ENCODE measurements around the gene AADAT.
"Not testable (repeated sequence)": the region's sequence is repeated elsewhere in the genome, so short reads cannot be mapped to it uniquely, and the experiment has no call there.

AADAT gene

DNA sequence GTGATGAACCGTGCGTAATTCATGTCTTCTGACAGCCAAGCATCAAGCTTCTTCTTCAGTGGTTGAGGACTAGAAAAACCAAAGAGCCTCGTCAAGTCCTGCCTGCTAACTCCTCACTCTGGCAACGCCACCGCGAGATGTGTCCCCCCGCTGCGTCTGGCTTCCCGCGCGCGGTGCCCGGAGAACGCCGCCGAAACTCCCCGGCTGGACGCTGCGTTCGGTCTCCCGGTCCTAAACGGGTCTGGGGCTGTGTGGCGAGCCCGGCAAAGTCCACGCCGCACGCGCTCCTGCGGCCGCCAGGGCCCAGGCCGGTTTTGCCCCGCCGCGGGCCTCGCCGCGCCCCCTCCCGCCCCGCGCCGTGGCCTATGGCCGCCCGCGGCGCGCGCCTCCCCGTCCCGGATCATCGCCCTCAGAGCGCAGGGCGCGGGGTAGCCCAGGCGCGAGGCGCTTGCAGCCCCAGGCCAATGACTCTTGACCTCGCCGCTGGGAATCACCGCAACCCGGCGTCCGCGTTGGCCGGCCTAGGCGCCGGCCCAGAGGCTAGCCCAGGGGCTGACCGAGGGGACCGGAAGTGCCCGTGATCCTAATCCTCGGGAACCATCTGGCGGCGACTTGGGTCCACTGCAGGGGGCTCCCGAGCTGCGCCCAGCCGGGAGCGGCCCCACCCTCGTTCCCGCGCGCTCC lies at the start of gene AADAT:
Gene AADAT (minus strand): TSS at position 289 of the 684 bp plus-strand sequence. CDS start 266 bp downstream, at position 23.
- peaks cover 9% of the 10 kb centered on the region for H3K27me3 ChIP-seq (ENCODE audit: control insufficient read depth, insufficient read depth, low read length)
- H3K9ac ChIP-seq (ENCODE audit: low read depth, low read length): peak within 1 kb of the TSS; percentile 27
- H3K4me1 ChIP-seq (ENCODE audit: control insufficient read depth, insufficient read depth, low read length): no peaks in the 10 kb centered on the region
- H3K4me3 ChIP-seq (ENCODE audit: low read depth, low read length): peak within 1 kb of the TSS; percentile 57
- no peaks in the 10 kb centered on the region for H3K36me3 ChIP-seq (ENCODE audit: control insufficient read depth, insufficient read depth, low read length)
- no peaks in the 10 kb centered on the region for H3K9me3 ChIP-seq (ENCODE audit: control insufficient read depth, insufficient read depth, low read length)

DNA sequence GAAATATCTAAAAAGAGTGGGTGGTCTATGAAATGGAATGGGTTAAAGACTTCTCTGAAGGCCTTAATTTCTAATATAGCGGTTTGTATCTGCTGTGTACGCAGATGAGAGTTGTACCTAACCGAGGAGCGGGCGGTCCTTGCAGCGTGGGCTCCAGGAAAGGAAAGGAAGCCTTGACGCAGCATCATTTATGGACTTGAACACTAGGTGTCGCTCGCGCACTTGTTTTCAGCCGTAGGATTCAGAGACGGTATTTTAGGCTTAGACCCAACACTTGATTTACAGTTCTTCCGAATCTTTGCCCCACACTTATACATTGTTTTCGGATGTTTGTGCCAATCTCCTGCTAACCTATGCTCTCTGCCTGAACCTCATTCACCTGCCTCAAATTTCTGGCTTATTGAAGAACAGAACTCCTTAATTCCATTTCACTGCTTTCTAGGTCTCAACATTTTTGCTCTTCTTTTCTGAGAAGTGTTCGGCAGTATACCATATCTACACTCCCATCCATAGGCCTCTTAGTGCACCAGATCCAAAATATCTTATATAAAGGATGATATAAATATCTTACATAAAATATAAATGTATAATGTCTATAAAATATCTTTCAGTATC lies 48.9 kb upstream of the AADAT start:
- Histone ChIP-seq H3K36me3 (ENCODE audit: control insufficient read depth, insufficient read depth, low read length) (no peaks in the 10 kb centered on the region), H3K9ac (ENCODE audit: low read depth, low read length) (no peak overlapping the region), H3K4me3 (ENCODE audit: low read depth, low read length) (no peak overlapping the region), H3K9me3 (ENCODE audit: control insufficient read depth, insufficient read depth, low read length) (peaks cover 5% of the 10 kb centered on the region), H3K27me3 (ENCODE audit: control insufficient read depth, insufficient read depth, low read length) (no peaks in the 10 kb centered on the region), H3K4me1 (ENCODE audit: control insufficient read depth, insufficient read depth, low read length) (no peaks in the 10 kb centered on the region)

DNA sequence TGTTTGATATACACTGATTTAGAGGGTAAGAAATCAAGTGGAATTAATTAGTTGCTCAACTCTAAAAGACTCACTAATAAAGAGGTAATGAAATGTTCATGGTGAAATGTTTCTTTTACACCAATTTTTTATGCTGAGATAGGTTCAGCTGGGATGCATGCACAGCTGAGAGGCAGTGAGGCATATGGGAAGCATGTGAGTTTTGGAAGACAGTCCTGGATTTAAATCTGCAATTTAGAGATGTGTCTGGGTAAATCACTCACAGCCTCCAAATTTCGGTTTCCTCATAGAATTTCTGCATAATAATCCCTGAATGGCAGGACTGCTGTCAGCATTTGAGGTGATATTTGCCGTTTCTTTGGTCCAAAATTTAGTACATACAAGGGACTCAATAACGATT lies 48.2 kb upstream of the AADAT start:
- Histone ChIP-seq H3K9ac (ENCODE audit: low read depth, low read length) (no peak overlapping the region), H3K9me3 (ENCODE audit: control insufficient read depth, insufficient read depth, low read length) (peaks cover 9% of the 10 kb centered on the region), H3K4me3 (ENCODE audit: low read depth, low read length) (no peak overlapping the region), H3K36me3 (ENCODE audit: control insufficient read depth, insufficient read depth, low read length) (no peaks in the 10 kb centered on the region), H3K27me3 (ENCODE audit: control insufficient read depth, insufficient read depth, low read length) (no peaks in the 10 kb centered on the region), H3K4me1 (ENCODE audit: control insufficient read depth, insufficient read depth, low read length) (no peaks in the 10 kb centered on the region)

DNA sequence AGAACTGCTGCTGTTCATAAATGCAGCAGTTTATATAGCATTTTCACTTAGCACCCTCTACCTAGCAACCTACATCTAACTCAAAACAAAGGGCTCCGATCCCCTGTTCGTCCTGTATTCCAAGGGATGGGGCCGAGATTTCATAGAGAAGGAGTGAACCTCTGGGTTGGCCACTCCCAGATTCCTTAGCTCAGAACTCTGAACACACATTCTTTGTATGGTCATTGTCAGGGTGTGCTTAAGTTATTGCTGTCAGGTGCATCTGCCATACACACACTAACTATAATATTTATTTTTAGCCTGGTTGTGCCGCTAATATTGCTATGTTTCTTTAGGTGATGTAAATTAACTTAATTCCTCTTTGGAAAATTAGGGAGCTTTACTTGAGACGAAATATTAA lies 47.7 kb upstream of the AADAT start:
- Histone ChIP-seq H3K9ac (ENCODE audit: low read depth, low read length) (no peak overlapping the region), H3K27me3 (ENCODE audit: control insufficient read depth, insufficient read depth, low read length) (no peaks in the 10 kb centered on the region), H3K4me1 (ENCODE audit: control insufficient read depth, insufficient read depth, low read length) (no peaks in the 10 kb centered on the region), H3K4me3 (ENCODE audit: low read depth, low read length) (no peak overlapping the region), H3K36me3 (ENCODE audit: control insufficient read depth, insufficient read depth, low read length) (no peaks in the 10 kb centered on the region), H3K9me3 (ENCODE audit: control insufficient read depth, insufficient read depth, low read length) (peaks cover 13% of the 10 kb centered on the region)

DNA sequence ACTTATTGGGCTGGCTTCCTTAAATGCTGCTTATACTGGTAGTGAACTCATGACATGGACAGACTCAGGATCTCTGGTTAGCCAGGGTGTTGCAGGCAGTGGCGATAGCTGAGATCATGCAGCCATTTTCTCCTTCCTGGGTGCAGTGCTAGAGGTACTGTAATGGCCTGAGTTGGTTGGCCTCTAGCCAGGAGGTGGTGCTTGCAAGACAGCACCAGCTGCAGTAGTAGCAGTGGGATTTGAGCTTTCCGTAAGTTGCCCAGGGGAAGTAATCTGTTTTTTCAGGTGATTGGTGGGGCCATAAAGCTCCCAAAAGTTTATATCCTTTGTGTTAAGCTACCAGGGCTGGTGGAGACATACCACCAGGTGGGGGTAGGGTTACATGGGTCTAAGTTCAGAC lies 45.1 kb upstream of the AADAT start:
- peaks cover 13% of the 10 kb centered on the region for H3K9me3 ChIP-seq (ENCODE audit: control insufficient read depth, insufficient read depth, low read length)
- no peaks in the 10 kb centered on the region for H3K36me3 ChIP-seq (ENCODE audit: control insufficient read depth, insufficient read depth, low read length)
- no peaks in the 10 kb centered on the region for H3K4me1 ChIP-seq (ENCODE audit: control insufficient read depth, insufficient read depth, low read length)
- no peak overlapping the region for H3K9ac ChIP-seq (ENCODE audit: low read depth, low read length)
- H3K27me3 ChIP-seq (ENCODE audit: control insufficient read depth, insufficient read depth, low read length): no peaks in the 10 kb centered on the region
- H3K4me3 ChIP-seq (ENCODE audit: low read depth, low read length): no peak overlapping the region

DNA sequence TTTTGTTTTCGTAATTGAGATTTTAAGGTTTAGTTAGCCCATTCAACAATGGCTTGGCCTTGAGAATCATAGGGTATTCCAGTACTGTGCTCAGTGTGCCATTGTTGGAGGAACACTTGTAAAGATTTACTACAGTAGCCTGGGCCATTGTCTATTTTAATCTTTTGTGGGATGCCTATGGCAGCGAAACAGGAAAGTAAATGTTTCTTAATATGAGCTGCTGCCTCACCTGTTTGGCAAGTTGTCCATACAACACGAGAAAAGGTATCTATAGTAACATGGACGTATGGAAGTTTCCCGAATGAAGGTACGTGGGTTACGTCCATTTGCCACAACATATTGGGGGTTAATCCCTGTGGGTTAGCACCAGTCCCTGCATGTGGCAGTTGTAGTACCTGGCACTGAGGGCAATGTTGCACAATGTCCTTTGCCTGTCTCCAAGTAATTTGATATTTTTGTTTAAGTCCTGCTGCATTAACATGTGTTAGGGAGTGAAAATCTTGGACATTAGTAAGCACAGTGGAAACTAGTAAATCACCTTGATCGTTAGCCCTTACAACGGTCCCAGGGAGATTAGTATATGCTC lies 38.6 kb upstream of the AADAT start:
- no peaks in the 10 kb centered on the region for H3K4me1 ChIP-seq (ENCODE audit: control insufficient read depth, insufficient read depth, low read length)
- no peaks in the 10 kb centered on the region for H3K36me3 ChIP-seq (ENCODE audit: control insufficient read depth, insufficient read depth, low read length)
- H3K27me3 ChIP-seq (ENCODE audit: control insufficient read depth, insufficient read depth, low read length): no peaks in the 10 kb centered on the region
- H3K9me3 ChIP-seq (ENCODE audit: control insufficient read depth, insufficient read depth, low read length): peaks cover 8% of the 10 kb centered on the region
- H3K9ac ChIP-seq (ENCODE audit: low read depth, low read length): no peak overlapping the region
- H3K4me3 ChIP-seq (ENCODE audit: low read depth, low read length): no peak overlapping the region

DNA sequence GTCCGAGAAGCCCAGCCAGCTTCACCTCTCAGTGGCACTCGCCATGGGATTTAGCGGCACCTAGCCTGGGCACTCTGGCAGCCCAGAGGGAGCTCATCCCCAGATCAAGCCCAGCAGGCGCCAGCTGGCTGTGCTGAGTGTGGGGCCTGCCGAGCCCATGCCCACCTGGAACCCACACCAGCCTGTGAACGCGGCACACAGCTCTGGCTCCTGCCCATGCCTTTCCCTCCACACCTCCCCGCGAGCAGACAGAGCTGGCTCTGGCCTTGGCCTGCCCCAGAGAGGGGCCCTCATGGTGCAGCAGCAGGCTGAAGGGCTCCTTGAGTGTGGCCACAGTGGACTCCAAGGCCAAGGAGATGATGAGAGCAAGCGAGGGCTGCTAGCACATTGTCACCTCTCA lies 38.0 kb upstream of the AADAT start:
- peaks cover 3% of the 10 kb centered on the region for H3K9me3 ChIP-seq (ENCODE audit: control insufficient read depth, insufficient read depth, low read length)
- H3K9ac ChIP-seq (ENCODE audit: low read depth, low read length): no peak overlapping the region
- H3K27me3 ChIP-seq (ENCODE audit: control insufficient read depth, insufficient read depth, low read length): no peaks in the 10 kb centered on the region
- H3K4me3 ChIP-seq (ENCODE audit: low read depth, low read length): no peak overlapping the region
- no peaks in the 10 kb centered on the region for H3K4me1 ChIP-seq (ENCODE audit: control insufficient read depth, insufficient read depth, low read length)
- H3K36me3 ChIP-seq (ENCODE audit: control insufficient read depth, insufficient read depth, low read length): no peaks in the 10 kb centered on the region

DNA sequence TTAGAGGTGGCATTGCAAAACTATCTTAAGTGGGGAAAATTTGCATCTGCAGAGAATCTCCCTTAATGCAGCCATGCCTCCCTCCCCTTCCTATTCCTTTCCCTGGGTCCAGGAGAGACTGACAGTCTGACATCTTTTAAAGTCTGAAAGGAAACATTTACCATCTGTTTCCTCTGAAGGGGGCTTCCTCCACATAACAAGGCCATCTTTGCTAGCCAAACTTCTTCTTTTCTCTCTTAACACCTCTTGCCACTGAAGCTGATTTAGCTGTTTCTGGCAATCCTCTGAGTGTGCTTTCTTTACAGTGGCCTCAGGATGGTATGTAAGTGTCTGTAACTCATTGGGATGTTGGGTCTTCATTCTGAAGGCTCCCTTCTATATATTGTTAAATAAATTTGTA lies 34.6 kb upstream of the AADAT start:
- H3K4me3 ChIP-seq (ENCODE audit: low read depth, low read length): no peak overlapping the region
- H3K9ac ChIP-seq (ENCODE audit: low read depth, low read length): no peak overlapping the region
- no peaks in the 10 kb centered on the region for H3K36me3 ChIP-seq (ENCODE audit: control insufficient read depth, insufficient read depth, low read length)
- H3K27me3 ChIP-seq (ENCODE audit: control insufficient read depth, insufficient read depth, low read length): no peaks in the 10 kb centered on the region
- no peaks in the 10 kb centered on the region for H3K4me1 ChIP-seq (ENCODE audit: control insufficient read depth, insufficient read depth, low read length)
- no peaks in the 10 kb centered on the region for H3K9me3 ChIP-seq (ENCODE audit: control insufficient read depth, insufficient read depth, low read length)

DNA sequence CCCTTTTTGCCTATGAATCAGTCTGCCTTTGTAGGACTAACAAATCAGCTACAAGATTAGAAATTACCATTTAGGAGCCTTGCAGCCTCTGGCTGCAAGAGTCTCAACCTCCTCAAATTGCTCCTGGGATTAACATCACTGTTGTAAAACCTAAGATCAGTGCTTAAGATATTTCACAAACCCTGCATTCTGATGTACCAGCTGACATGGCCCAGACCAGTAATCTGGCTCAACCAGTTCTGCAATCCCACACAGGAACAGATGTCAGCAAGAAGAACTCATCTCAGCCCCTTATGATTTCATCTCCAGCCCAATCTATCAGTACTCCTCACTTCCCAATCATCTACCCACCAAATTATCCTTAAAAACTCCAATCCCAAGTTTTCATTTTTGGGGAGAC lies 32.5 kb upstream of the AADAT start:
- Histone ChIP-seq H3K27me3 (ENCODE audit: control insufficient read depth, insufficient read depth, low read length) (no peaks in the 10 kb centered on the region), H3K36me3 (ENCODE audit: control insufficient read depth, insufficient read depth, low read length) (no peaks in the 10 kb centered on the region), H3K9me3 (ENCODE audit: control insufficient read depth, insufficient read depth, low read length) (no peaks in the 10 kb centered on the region), H3K4me3 (ENCODE audit: low read depth, low read length) (no peak overlapping the region), H3K9ac (ENCODE audit: low read depth, low read length) (no peak overlapping the region), H3K4me1 (ENCODE audit: control insufficient read depth, insufficient read depth, low read length) (no peaks in the 10 kb centered on the region)

DNA sequence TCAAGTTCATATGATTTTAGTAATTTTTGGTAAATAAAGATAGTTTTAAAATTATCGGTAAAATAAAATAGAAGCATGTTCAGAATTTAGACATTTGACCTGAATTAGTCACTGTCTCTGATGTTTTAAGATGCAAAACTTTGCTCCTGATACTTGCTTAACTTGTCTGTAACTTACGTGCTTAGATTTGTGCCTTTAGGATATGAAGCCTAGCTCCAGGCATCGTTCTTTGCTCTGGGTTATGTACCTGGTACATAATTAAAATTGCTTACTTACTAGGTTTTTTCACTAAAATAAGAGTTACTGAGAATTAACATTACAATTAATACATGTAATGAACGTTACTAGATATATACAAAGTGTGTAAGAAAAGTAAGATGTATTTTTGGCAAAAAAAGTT lies 24.9 kb upstream of the AADAT start:
- Histone ChIP-seq H3K4me3 (ENCODE audit: low read depth, low read length) (no peak overlapping the region), H3K4me1 (ENCODE audit: control insufficient read depth, insufficient read depth, low read length) (peaks cover 4% of the 10 kb centered on the region), H3K9ac (ENCODE audit: low read depth, low read length) (no peak overlapping the region), H3K36me3 (ENCODE audit: control insufficient read depth, insufficient read depth, low read length) (no peaks in the 10 kb centered on the region), H3K9me3 (ENCODE audit: control insufficient read depth, insufficient read depth, low read length) (peaks cover 3% of the 10 kb centered on the region), H3K27me3 (ENCODE audit: control insufficient read depth, insufficient read depth, low read length) (no peaks in the 10 kb centered on the region)

DNA sequence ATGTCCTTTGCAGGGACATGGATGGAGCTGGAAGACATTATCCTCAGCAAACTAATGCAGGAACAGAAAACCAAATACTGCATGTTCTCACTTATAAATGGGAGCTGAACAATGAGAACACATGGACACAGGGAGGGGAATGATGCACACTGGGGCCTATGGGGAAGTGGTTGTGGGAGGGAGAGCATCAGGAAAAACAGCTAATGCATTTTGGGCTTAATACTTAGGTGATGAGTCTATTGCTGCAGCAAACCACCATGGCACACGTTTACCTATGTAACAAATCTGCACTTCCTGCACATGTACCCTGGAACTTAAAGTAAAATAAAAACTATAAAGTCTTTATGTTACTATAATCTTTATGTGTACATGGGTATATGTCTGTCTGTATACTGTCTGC lies 24.4 kb upstream of the AADAT start:
- H3K9ac ChIP-seq (ENCODE audit: low read depth, low read length); H3K9me3 ChIP-seq (ENCODE audit: control insufficient read depth, insufficient read depth, low read length); H3K36me3 ChIP-seq (ENCODE audit: control insufficient read depth, insufficient read depth, low read length); H3K4me3 ChIP-seq (ENCODE audit: low read depth, low read length); H3K27me3 ChIP-seq (ENCODE audit: control insufficient read depth, insufficient read depth, low read length); H3K4me1 ChIP-seq (ENCODE audit: control insufficient read depth, insufficient read depth, low read length): not testable (repeated sequence)

DNA sequence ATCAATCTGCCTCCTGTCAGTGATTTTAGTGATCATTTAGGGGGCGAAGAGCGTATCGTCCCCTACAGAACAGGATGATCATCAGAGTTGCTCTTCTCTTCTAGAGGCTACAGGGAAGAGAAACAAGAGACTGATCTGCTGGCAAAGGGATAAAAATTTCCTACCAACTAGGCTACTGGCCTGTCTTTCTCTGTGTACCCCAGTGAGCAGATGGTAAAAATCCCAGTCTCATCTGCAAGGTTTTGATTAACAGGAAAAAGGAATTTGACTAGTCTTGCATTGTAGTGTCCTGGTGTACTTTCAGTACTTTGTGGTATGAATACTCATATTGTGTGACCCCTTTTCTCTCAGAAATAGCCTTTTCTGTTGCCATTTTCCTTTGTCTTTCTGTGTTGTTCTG lies 21.8 kb upstream of the AADAT start:
- no peaks in the 10 kb centered on the region for H3K27me3 ChIP-seq (ENCODE audit: control insufficient read depth, insufficient read depth, low read length)
- H3K9me3 ChIP-seq (ENCODE audit: control insufficient read depth, insufficient read depth, low read length): peaks cover 3% of the 10 kb centered on the region
- H3K36me3 ChIP-seq (ENCODE audit: control insufficient read depth, insufficient read depth, low read length): no peaks in the 10 kb centered on the region
- peaks cover 8% of the 10 kb centered on the region for H3K4me1 ChIP-seq (ENCODE audit: control insufficient read depth, insufficient read depth, low read length)
- H3K9ac ChIP-seq (ENCODE audit: low read depth, low read length): no peak overlapping the region
- H3K4me3 ChIP-seq (ENCODE audit: low read depth, low read length): no peak overlapping the region
